Right lobe of liver (tissue), 6 donors: Measurements from ENCODE around the gene WNK2. TPM values are rescaled to one million over a fixed set of nuclear protein-coding genes. Genes with fewer than 3 reads are reported as not detected.

Experiments
- ATAC-seq, 4 donors: fragments of 200-7000 bp; cut with Tn5 transposase; one replicate each; pipeline ENCODE4 v1.9.1; 2020; ENCODE audit warnings: mild to moderate bottlenecking in 4 of 4, moderate library complexity in 4 of 4
- DNase-seq, 3 donors: peaks; one replicate each; pipeline ENCODE4 v3.0.0-alpha.2; 2020
- H3K27ac ChIP-seq, 3 donors: fragments of 200-600 bp; one replicate each; pipeline ENCODE4 v1.8.0; 2022
- H3K27me3 ChIP-seq, 2 donors: fragments of 200-600 bp; one replicate each; pipeline ENCODE4 v1.8.0; 2022
- H3K36me3 ChIP-seq, 4 donors: fragments of 200-600 bp; sonication (generic) in 1 of 4; one replicate each; pipeline versions ENCODE4 v1.5.1 to v1.8.0; 2017 to 2022; ENCODE audit warnings: control low read depth in 1 of 4
- H3K4me1 ChIP-seq, 4 donors: fragments of 200-600 bp; sonication (generic) in 1 of 4; one replicate each; pipeline versions ENCODE4 v1.5.1 to v1.8.0; 2017 to 2022; ENCODE audit warnings: control low read depth in 1 of 4
- H3K4me3 ChIP-seq, 3 donors: fragments of 200-600 bp; one replicate each; pipeline ENCODE4 v1.8.0; 2022
- H3K9me3 ChIP-seq, 4 donors: fragments of 200-600 bp; sonication (generic) in 1 of 4; one replicate each; pipeline versions ENCODE4 v1.5.1 to v1.8.0; 2017 to 2022; ENCODE audit warnings: control low read depth in 1 of 4
- POLR2A ChIP-seq: fragments of 450-650 bp; IDR thresholded peaks from one replicate; pipeline ENCODE4 v1.6.1; 2017; ENCODE audit warnings: antibody characterized with exemption, mild to moderate bottlenecking
- WGBS: methylation state at CpG from one replicate; pipeline ENCODE4 v1.1.6; 2018; ENCODE audit warnings: low coverage, low lambda C conversion rate; ENCODE audit not compliant: insufficient coverage; ENCODE audit errors: missing lambda C conversion rate; 5-methylcytosine and 5-hydroxymethylcytosine counted together
- intact Hi-C, 2 donors: fragments of 100-400 bp; cut with DNase I; formaldehyde crosslinking; loops; one replicate each; pipeline versions ENCODE4 v1.11.2 to v1.14.1; 2022
- long read RNA-seq: library from polyadenylated mRNA; unstranded; transcript quantifications from one replicate; pipeline ENCODE4 v2.0.0, GENCODE V29; 2019
- total RNA-seq, 6 experiments: library from RNA; depleted of rRNA in 2 of 6; stranded (reverse); fragments of >200 nt in 2 of 6; fragmentation: NEBNext Ultra II Directional in 3 of 6; extraction: Animal tissue kit (Norgen Biotek cat#: 25700) in 3 of 6; gene quantifications; one replicate each; pipeline versions ENCODE4 v1.1.0 to v1.2.4, GENCODE V29; 2016 to 2023
- TF ChIP-seq, protein P1 (sequence below), 4 donors: fragments of 200-600 bp in 3 of 4; fragments of 450-650 bp in 1 of 4; IDR thresholded peaks; one replicate each; pipeline versions ENCODE4 v1.5.1 to v1.8.0; 2016 to 2022; ENCODE audit warnings: antibody characterized with exemption in 4 of 4, mild to moderate bottlenecking in 2 of 4
- donor health status: DM: no; HTN: yes; CAD: no.
- donor health status: DM: no; HTN: no; CAD: no.
- donor health status: DM: no; HTN: no; CAD: no.
- donor health status: DM: no; HTN: yes; CAD: no.
- donor health status: DM: no; HTN: yes; CAD: no.

Gene WNK2
- 1 to 10 TPM in 5 of 6 experiments, under 1 TPM in 1; 0.43 to 3.6 (median 1.3) TPM for total RNA-seq
- long read RNA-seq = 0 reads

DNA sequence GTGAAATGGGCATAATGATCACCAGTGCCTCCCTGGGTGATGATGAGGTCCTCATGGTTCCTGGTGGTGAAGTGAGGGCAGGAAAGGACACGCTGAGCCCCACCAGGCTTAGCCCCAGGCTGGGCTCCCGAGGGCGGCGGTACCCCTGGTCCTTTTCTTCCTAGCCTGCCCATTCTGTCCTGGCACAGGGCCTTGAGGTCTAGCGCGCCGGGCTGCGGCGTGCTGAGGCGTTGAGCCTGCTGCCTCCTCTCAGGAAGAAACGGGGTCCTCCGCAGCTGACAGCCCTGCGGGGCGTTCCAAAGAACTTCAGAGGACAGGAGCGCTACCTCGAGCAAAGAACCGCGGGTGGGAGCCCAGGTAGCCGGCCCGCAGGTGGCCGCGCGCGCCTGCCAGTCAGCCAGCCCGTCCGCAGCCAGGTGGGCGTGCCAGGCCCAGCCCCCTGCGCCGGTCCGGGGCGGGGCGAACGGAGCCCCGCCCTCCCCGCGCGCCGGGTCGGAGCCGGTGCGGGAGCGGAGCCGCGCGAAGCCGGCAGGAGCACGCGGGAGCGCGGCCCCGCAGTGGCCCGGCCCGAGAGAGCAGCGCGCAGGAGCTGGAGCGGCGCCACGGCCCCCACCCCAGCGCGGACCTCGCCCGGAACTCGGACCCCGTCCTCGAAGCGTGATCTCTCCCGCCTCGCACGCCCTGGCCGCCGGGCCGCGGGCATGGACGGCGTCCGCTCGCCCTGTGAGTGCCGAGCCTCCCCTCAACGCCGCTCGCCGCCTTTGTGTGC is at the start of gene WNK2:
Gene WNK2, plus strand, starts transcription at position 477 of the 769 bp plus-strand sequence. CDS start 791 bp downstream, outside the sequence.
- WGBS = 20% methylated on average over 1 of the region's 82 CpGs
- intact Hi-C loops = no loop called here
- Histone ChIP-seq H3K27me3 (peaks cover 0 to 13% of the 10 kb centered on the region in 2 donors), H3K27ac (no peak within 1 kb of the TSS), H3K36me3 (no peaks in the 10 kb centered on the region), H3K9me3 (no peaks in the 10 kb centered on the region), H3K4me3 (peak within 1 kb of the TSS; percentile 12 to 46 (median 32)), H3K4me1 (peaks cover 0 to 12% (median 0%) of the 10 kb centered on the region in 4 donors)
- peak; percentile 70 to 83 (median 78) for ATAC-seq
- DNase-seq = no peak
- TF ChIP-seq, protein P1, sequence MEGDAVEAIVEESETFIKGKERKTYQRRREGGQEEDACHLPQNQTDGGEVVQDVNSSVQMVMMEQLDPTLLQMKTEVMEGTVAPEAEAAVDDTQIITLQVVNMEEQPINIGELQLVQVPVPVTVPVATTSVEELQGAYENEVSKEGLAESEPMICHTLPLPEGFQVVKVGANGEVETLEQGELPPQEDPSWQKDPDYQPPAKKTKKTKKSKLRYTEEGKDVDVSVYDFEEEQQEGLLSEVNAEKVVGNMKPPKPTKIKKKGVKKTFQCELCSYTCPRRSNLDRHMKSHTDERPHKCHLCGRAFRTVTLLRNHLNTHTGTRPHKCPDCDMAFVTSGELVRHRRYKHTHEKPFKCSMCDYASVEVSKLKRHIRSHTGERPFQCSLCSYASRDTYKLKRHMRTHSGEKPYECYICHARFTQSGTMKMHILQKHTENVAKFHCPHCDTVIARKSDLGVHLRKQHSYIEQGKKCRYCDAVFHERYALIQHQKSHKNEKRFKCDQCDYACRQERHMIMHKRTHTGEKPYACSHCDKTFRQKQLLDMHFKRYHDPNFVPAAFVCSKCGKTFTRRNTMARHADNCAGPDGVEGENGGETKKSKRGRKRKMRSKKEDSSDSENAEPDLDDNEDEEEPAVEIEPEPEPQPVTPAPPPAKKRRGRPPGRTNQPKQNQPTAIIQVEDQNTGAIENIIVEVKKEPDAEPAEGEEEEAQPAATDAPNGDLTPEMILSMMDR (IDR thresholded peaks at IDR 0.05) = no peak
- TF ChIP-seq POLR2A = no peak

DNA sequence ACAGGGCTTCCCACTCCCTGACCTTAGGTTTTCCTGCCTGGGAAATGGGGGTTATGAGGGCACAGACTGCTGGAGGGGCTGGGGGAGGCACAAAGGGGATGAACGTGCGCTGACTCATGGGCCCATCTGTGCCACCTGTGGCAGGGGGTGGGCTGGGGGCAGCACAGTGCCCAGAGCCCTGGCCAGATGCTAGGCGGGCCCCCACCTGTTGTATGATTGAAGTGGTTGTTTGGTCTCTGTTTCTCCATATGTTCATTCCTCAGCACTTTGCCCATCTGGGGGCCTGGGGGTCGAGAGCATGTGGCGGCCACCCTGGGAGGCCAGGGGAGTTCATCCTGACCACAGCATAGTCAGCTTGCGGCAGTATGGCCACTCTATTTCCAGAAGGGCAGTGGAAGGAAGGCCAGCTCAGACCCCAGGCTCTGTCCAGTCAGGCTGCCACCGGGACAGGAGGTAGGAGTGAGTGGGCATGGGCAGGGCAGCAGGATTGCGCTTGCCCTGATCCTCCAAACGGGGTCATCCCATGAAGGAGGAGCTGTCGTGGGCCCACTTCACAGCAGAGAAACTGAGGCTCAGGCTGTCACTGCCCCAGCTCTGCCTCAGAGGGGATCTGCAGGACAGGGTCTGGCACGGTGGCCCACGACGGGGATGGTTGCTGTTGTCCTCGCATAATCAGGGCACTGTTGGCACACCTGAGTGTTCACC is 49.0 kb upstream of the WNK2 start:
- H3K27me3 ChIP-seq = no peaks in the 10 kb centered on the region
- WGBS = 25% methylated on average over 3 of the region's 14 CpGs
- DNase-seq = no peak
- H3K27ac ChIP-seq = peak overlapping the region; percentile 92 to 98 (median 98)
- no peak for ATAC-seq
- H3K36me3 ChIP-seq = no peaks in the 10 kb centered on the region
- H3K4me1 ChIP-seq = peaks cover 0 to 51% (median 20%) of the 10 kb centered on the region in 4 donors
- TF ChIP-seq POLR2A = no peak
- TF ChIP-seq, protein P1 (IDR thresholded peaks at IDR 0.05) = no peak
- peak overlapping the region; percentile 92 to 98 (median 96) for H3K4me3 ChIP-seq
- intact Hi-C loops = no loop called here
- no peaks in the 10 kb centered on the region for H3K9me3 ChIP-seq

DNA sequence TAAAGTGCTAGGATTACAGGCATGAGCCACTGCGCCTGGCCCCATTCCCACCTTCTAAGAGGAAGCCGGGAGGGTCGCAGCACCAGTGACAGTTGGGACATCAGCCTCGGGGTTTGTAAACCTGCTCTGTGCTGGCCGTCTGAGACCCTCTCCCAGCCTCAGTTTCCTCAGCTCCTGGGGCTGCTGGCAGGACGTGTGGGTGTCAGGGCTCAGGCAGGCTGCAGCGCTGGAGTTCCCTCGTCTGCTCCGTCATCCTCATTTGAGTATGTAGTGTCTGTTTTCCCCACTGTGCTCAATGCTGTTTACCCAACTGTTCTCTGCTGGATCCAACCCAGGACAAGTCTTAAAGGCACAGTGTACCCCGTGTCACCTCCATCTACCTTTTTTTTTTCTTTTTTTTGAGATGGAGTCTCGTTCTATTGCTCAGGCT is 47.9 kb upstream of the WNK2 start:
- WGBS = 17% methylated on average over 9 of the region's 11 CpGs
- Histone ChIP-seq H3K9me3 (no peaks in the 10 kb centered on the region), H3K4me1 (peaks cover 0 to 40% (median 19%) of the 10 kb centered on the region in 4 donors), H3K27ac (peak overlapping the region in 2 of 3 donors; percentile 29 to 47), H3K27me3 (no peaks in the 10 kb centered on the region), H3K36me3 (no peaks in the 10 kb centered on the region), H3K4me3 (no peak overlapping the region)
- DNase-seq = no peak
- TF ChIP-seq, protein P1 (IDR thresholded peaks at IDR 0.05) = no peak
- TF ChIP-seq POLR2A = no peak
- peak; percentile 18 to 47 (median 34) for ATAC-seq
- intact Hi-C loops = no loop called here

DNA sequence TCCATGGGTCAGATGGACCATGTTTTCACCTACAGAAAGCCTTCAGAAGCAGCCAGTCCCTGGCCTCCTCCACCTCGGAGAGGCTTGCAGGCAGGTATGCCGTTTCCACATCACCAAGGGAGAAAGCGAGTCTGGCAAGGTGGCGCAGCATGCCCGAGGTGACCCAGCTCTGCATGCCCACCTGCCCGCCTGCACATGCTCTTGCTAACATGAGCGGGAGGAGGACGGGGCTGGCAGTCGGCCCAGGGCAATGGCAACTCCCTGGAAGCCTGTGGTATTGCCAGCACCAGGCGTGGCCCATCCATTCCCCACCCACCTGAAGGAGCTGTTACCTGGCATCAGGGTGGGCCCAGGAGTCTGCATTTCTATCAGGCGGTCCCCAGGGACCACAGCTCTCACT is 46.6 kb upstream of the WNK2 start:
- ATAC-seq = no peak
- TF ChIP-seq, protein P1 (IDR thresholded peaks at IDR 0.05) = no peak
- TF ChIP-seq POLR2A = no peak
- Histone ChIP-seq H3K4me1 (peaks cover 0 to 27% (median 8%) of the 10 kb centered on the region in 4 donors), H3K9me3 (no peaks in the 10 kb centered on the region), H3K4me3 (no peak overlapping the region), H3K27ac (no peak overlapping the region), H3K27me3 (no peaks in the 10 kb centered on the region), H3K36me3 (no peaks in the 10 kb centered on the region)
- WGBS = 84% methylated on average over 2 of the region's 11 CpGs
- no peak for DNase-seq
- intact Hi-C loops = no loop called here
